Astrocyte of the spinal cord (primary cell): ENCODE data around the gene NTRK2.

Experiments
- DNase-seq: peaks from one replicate; pipeline ENCODE4 v3.0.0; 2011; ENCODE audit warnings: low read depth, low spot score
- H3K4me3 ChIP-seq: 2 replicates; pipeline ENCODE4 v1.5.1; 2011; ENCODE audit warnings: low read depth, mild to moderate bottlenecking, low read length, moderate library complexity
- CTCF ChIP-seq: IDR thresholded peaks from 2 replicates; pipeline ENCODE4 v1.5.1; 2012; ENCODE audit warnings: low read depth, mild to moderate bottlenecking, low read length, inconsistent platforms
- in situ Hi-C: cut with HindIII; loops from 2 replicates; pipeline ENCODE4 v1.10.0; 2017; ENCODE audit warnings: low sequenced_read_pairs

NTRK2 gene

GRCh38 chr9:84751921-84752320 is 82.4 kb downstream of the NTRK2 start:
- H3K4me3 ChIP-seq = no peak overlapping the region
- TF ChIP-seq CTCF = no peak
- DNase-seq = peak; percentile 36
- in situ Hi-C loops = no loop called here

GRCh38 chr9:84754461-84754860 is 84.9 kb downstream of the NTRK2 start:
- H3K4me3 ChIP-seq = no peak overlapping the region
- in situ Hi-C loops = no loop called here
- TF ChIP-seq CTCF = no peak
- peak; percentile 77 for DNase-seq

GRCh38 chr9:84754881-84755280 is 85.4 kb downstream of the NTRK2 start:
- H3K4me3 ChIP-seq = no peak overlapping the region
- in situ Hi-C loops = no loop called here
- no peak for TF ChIP-seq CTCF
- peak; percentile 46 for DNase-seq

GRCh38 chr9:84755380-84755779 is 85.9 kb downstream of the NTRK2 start:
- no peak overlapping the region for H3K4me3 ChIP-seq
- no peak for TF ChIP-seq CTCF
- DNase-seq = no peak
- in situ Hi-C loops = no loop called here

- no peak for TF ChIP-seq CTCF
- no peak overlapping the region for H3K4me3 ChIP-seq
- in situ Hi-C loops = no loop called here
- DNase-seq = no peak
Observed at GRCh38 chr9:84756171-84756570, 86.6 kb downstream of the NTRK2 start.

- in situ Hi-C loops = no loop called here
- no peak overlapping the region for H3K4me3 ChIP-seq
- DNase-seq = no peak
- TF ChIP-seq CTCF = no peak
Observed at GRCh38 chr9:84756731-84757130, 87.2 kb downstream of the NTRK2 start.

- H3K4me3 ChIP-seq = no peak overlapping the region
- in situ Hi-C loops = no loop called here
- DNase-seq = no peak
- TF ChIP-seq CTCF = no peak
Observed at GRCh38 chr9:84758817-84759216, 89.3 kb downstream of the NTRK2 start.
